Breast epithelium (tissue), 4 donors: ENCODE measurements around the gene RNF6. TPM values are rescaled to one million over a fixed set of nuclear protein-coding genes. Genes with fewer than 3 reads are reported as not detected.
A peak's percentile ranks its signal among the peaks of the same experiment; 100 is the strongest.

Source experiments
- DNase-seq, 2 donors: peaks; one replicate each; pipeline ENCODE4 v3.0.0-alpha.2; 2019; ENCODE audit warnings: low spot score in 2 of 2
- H3K27ac ChIP-seq, 2 donors: fragments of 200-600 bp; sonication (generic) in 1 of 2; one replicate each; pipeline ENCODE4 v1.5.1; 2016 to 2019; ENCODE audit warnings: mild to moderate bottlenecking in 1 of 2
- H3K27me3 ChIP-seq, 2 donors: fragments of 200-600 bp; sonication (generic) in 1 of 2; one replicate each; pipeline versions ENCODE4 v1.5.1 to v1.6.0; 2017 to 2019; ENCODE audit warnings: control low read depth in 1 of 2, mild to moderate bottlenecking in 1 of 2
- H3K36me3 ChIP-seq: fragments of 200-600 bp; one replicate; pipeline ENCODE4 v1.5.1; 2019
- H3K4me1 ChIP-seq, 2 donors: fragments of 200-600 bp; sonication (generic); one replicate each; pipeline ENCODE4 v1.5.1; 2016 to 2019; ENCODE audit warnings: control low read depth in 1 of 2
- H3K4me3 ChIP-seq, 3 donors: fragments of 200-600 bp; sonication (generic); 1 replicate in 2 of 3; 2 replicates in 1 of 3; pipeline ENCODE4 v1.5.1; 2016 to 2019; ENCODE audit warnings: mild to moderate bottlenecking in 3 of 3, moderate library complexity in 2 of 3
- H3K9me3 ChIP-seq, 2 donors: fragments of 200-600 bp; sonication (generic) in 1 of 2; one replicate each; pipeline ENCODE4 v1.5.1; 2016 to 2019; ENCODE audit warnings: control low read depth in 1 of 2
- POLR2A ChIP-seq: fragments of 450-650 bp; IDR thresholded peaks from one replicate; pipeline ENCODE4 v1.6.1; 2016; ENCODE audit warnings: antibody characterized with exemption, mild to moderate bottlenecking, moderate library complexity
- POLR2AphosphoS5 ChIP-seq, 3 donors: sonication (generic); formaldehyde crosslinking; IDR thresholded peaks; one replicate each; pipeline ENCODE4 v1.6.1; 2017; ENCODE audit warnings: antibody characterized with exemption in 3 of 3
- intact Hi-C: fragments of 100-400 bp; cut with DNase I; formaldehyde crosslinking; loops from one replicate; pipeline ENCODE4 v1.15.1; 2023; ENCODE audit warnings: low total_unique reads
- total RNA-seq, 3 donors: library from RNA; depleted of rRNA; stranded (reverse); fragments of >200 nt; gene quantifications; one replicate each; pipeline ENCODE4 v1.1.0, GENCODE V29; 2016
- TF ChIP-seq, protein P1 (sequence below), 3 donors: fragments of 450-650 bp; IDR thresholded peaks; one replicate each; pipeline ENCODE4 v1.5.1; 2016 to 2017; ENCODE audit warnings: antibody characterized with exemption in 3 of 3, mild to moderate bottlenecking in 3 of 3, moderate library complexity in 3 of 3

Gene RNF6
- total RNA-seq, 3 donors from 2014 or later: 21.0 to 31.5 (median 27.7) TPM

DNA sequence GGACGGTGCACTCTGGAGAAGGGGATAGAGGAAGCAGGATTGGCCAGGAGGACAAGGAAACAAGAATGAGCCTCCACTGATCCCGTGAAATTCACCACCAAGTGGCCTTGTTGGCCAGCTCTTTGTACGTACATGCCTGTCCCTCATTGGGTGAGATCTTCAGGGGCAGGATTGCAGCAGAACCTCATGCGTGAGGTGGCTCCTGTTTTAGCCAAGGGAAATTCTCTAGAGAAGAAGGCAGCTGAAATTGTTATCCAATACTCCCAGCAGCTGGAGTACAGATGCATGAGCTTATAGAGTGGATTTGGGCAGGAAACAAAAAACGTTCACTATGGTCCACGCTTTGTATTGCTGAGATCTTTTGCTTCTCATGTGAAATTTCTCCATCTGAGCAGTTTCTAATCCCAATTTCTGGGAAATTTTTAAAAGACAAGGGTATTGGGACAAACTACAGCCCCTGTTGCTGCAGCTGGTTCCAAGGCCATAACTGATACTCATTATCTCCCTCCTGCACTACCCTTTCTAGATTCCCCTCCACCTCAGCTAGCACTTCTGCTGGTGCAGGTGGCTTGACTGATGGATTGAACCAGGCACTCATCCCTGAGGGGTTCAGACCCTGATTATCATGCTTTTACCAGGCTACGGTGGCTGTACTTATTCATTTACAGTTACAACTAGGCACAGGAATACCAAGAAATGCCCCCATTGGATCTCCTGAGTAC is 3.9 kb upstream of the RNF6 start:
- intact Hi-C loops: no loop called here
- no peak for DNase-seq
- Histone ChIP-seq H3K27me3 (peaks cover 0 to 4% of the 10 kb centered on the region in 2 donors), H3K9me3 (no peaks in the 10 kb centered on the region), H3K36me3 (no peaks in the 10 kb centered on the region), H3K4me3 (no peak overlapping the region), H3K4me1 (peaks cover 0 to under 1% of the 10 kb centered on the region in 2 donors), H3K27ac (no peak overlapping the region)
- no peak for TF ChIP-seq POLR2A
- no peak for TF ChIP-seq POLR2AphosphoS5 (IDR thresholded peaks at IDR 0.05)
- TF ChIP-seq, protein P1, sequence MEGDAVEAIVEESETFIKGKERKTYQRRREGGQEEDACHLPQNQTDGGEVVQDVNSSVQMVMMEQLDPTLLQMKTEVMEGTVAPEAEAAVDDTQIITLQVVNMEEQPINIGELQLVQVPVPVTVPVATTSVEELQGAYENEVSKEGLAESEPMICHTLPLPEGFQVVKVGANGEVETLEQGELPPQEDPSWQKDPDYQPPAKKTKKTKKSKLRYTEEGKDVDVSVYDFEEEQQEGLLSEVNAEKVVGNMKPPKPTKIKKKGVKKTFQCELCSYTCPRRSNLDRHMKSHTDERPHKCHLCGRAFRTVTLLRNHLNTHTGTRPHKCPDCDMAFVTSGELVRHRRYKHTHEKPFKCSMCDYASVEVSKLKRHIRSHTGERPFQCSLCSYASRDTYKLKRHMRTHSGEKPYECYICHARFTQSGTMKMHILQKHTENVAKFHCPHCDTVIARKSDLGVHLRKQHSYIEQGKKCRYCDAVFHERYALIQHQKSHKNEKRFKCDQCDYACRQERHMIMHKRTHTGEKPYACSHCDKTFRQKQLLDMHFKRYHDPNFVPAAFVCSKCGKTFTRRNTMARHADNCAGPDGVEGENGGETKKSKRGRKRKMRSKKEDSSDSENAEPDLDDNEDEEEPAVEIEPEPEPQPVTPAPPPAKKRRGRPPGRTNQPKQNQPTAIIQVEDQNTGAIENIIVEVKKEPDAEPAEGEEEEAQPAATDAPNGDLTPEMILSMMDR (IDR thresholded peaks at IDR 0.05): no peak

DNA sequence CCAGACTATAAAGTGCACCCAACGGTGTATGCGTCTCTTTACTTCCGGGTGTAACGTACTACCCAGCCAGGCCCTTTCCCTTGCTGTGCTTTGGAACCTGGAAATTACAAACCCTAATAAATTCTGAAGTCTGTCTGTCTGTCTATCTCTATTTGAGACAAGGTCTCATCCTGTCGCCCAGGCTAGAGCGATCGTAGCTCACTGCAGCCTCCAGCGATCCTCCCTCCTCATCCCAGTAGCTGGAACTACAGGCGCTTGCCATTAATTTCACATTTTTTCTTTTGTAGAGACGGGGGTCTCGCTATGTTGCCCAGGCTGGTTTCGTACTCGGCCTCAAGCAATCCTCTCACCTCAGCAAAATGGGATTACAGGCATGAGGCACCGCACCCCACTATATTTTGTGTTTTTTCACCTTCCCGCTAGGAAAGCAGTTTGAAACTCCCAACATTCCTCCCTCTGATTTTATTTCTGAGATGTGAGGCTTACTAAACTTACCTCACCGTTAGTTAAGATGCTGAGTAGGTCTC is 469 bp upstream of the RNF6 start:
- H3K4me3 ChIP-seq: peak overlapping the region; percentile 83 to 97 (median 86)
- intact Hi-C loops: no loop called here

DNA sequence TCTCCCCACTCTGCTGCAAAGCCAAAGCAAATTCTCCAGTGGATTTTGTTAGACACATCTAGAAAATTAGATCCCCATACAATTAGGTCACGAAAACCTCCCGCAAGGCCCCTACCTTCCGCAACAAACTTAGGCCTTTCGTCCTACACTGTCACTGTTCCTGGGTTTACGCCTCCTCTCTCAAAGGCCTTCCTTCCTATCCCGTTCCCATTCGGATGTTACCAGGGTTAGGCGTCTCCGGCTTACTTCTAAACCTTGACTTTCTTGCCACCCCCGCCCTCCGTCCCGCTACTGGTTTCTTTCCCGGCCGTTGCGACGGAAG is 754 bp downstream of the RNF6 start:
- DNase-seq: no peak
- TF ChIP-seq POLR2AphosphoS5 (IDR thresholded peaks at IDR 0.05) (no peak), POLR2A (no peak)
- TF ChIP-seq, protein P1 (IDR thresholded peaks at IDR 0.05): no peak
- peaks cover 0 to 16% of the 10 kb centered on the region in 2 donors for H3K4me1 ChIP-seq
- intact Hi-C loops: no loop called here
- H3K27ac ChIP-seq: peak overlapping the region; percentile 93 to 96
- peak overlapping the region; percentile 83 to 97 (median 86) for H3K4me3 ChIP-seq
- peaks cover 5% of the 10 kb centered on the region for H3K36me3 ChIP-seq
- no peaks in the 10 kb centered on the region for H3K9me3 ChIP-seq
- peaks cover 0 to 4% of the 10 kb centered on the region in 2 donors for H3K27me3 ChIP-seq

More for the DNA sequence above, 469 bp upstream of the RNF6 start:
- Histone ChIP-seq H3K27me3 (peaks cover 0 to 4% of the 10 kb centered on the region in 2 donors), H3K36me3 (peaks cover 3% of the 10 kb centered on the region), H3K9me3 (no peaks in the 10 kb centered on the region), H3K4me1 (peaks cover 0 to 16% of the 10 kb centered on the region in 2 donors), H3K27ac (peak overlapping the region; percentile 93 to 96)
- TF ChIP-seq POLR2AphosphoS5 (IDR thresholded peaks at IDR 0.05) (no peak), POLR2A (no peak)
- TF ChIP-seq, protein P1 (IDR thresholded peaks at IDR 0.05): no peak
- DNase-seq: no peak

DNA sequence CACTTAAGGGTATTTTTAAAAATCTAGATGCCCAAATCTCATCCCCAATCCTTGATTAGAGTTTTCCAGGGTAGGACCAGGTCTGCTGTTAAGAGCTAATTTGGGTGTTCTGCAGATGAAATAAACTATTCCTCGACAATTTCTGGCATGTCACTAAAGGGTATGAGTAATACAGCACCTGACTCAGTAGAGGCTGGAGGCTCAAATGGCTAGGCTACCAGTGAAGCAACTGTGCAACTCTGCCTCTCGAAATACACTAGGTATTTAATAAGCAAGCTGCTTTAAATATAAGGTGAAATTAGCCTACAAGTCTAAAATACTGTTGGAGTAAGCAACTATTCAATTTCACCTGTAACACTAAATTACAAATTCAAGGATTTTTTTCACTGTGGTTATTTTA is 1.5 kb downstream of the RNF6 start:
- Histone ChIP-seq H3K4me1 (peaks cover 0 to 16% of the 10 kb centered on the region in 2 donors), H3K4me3 (peak overlapping the region; percentile 83 to 97 (median 86)), H3K9me3 (no peaks in the 10 kb centered on the region), H3K27ac (no peak overlapping the region), H3K27me3 (no peaks in the 10 kb centered on the region), H3K36me3 (peaks cover 5% of the 10 kb centered on the region)
- DNase-seq: no peak
- TF ChIP-seq, protein P1 (IDR thresholded peaks at IDR 0.05): no peak
- TF ChIP-seq POLR2A (no peak), POLR2AphosphoS5 (IDR thresholded peaks at IDR 0.05) (no peak)
- intact Hi-C loops: no loop called here

DNA sequence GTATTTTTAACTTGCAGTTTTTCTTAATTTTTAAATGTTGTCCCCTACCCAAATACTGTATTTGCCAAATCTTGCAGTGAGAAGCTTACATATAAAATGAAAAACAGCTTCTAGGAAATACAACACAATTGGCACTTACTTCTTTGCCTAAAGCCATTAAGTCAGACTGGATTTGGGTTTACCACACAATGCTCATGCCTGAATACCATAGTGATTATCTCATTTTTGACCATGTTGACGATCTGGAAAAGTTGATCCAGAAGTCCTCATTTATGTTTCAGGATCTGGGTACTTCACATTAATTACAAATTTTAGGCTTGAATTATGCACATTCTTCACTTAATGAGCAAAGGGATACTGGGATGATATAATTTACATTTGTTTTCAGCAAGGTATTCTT is 2.4 kb downstream of the RNF6 start:
- TF ChIP-seq POLR2A (no peak), POLR2AphosphoS5 (IDR thresholded peaks at IDR 0.05) (no peak)
- TF ChIP-seq, protein P1 (IDR thresholded peaks at IDR 0.05): no peak
- H3K9me3 ChIP-seq: no peaks in the 10 kb centered on the region
- H3K27me3 ChIP-seq: no peaks in the 10 kb centered on the region
- intact Hi-C loops: no loop called here
- H3K4me1 ChIP-seq: peaks cover 0 to 16% of the 10 kb centered on the region in 2 donors
- H3K27ac ChIP-seq: no peak overlapping the region
- DNase-seq: no peak
- H3K4me3 ChIP-seq: no peak overlapping the region
- H3K36me3 ChIP-seq: peaks cover 5% of the 10 kb centered on the region
